NOMO-1 treated with dmso at 0.1 percent for 144 hours (cell line): ENCODE data around the gene NDUFA11.

Experiments used
- DNase-seq: peaks from one replicate; lab custom pipeline; 2025; ENCODE audit not compliant: unreplicated experiment; lab: John Stamatoyannopoulos, UW

NDUFA11 gene

GRCh38 chr19:5932609-5933262 is 29.1 kb upstream of the NDUFA11 start:
- DNase-seq = no peak

- DNase-seq = no peak
These were observed 28.6 kb upstream of the NDUFA11 start for GRCh38 chr19:5932146-5932545.

DNA sequence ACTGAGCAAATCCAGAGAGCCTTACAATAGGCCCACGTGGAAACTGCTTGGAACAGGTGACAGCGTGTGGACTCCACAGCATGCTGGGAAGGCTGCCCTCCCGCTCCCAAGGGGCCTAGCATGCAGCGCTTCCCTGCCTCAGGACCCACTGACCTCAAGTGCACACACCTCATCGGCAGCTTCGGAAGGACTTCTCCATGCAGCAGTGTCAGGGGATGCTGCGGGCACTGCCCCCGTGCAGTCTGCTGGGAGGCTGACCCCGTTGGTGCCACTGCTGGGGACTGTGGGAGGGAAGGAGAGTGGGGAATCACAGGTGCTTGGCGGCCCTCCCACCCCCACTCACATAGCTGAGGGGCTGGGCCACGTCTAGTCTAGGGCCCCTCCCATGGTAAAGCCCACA is 27.7 kb upstream of the NDUFA11 start:
- no peak for DNase-seq

GRCh38 chr19:5929625-5930024 is 26.0 kb upstream of the NDUFA11 start:
- DNase-seq = no peak

DNA sequence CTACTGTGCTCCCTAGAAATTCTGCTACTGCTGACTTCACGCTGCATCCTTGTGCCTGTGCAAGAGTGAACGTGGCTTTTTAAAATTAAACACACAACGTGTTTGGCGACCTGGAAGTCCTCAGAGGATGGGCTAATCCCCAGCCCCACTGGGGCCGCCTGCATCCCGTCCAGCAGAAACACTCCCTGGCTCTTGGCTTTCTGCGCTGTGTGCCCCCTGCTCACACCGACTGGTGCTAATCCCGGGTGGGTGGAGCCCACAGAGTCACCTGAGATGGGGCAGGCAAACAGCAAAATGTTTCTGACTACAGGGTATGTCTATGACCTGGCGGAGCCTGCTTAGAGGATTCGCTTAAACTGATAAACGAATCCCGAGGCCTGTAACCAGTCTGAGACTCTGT is 25.6 kb upstream of the NDUFA11 start:
- DNase-seq = no peak

DNA sequence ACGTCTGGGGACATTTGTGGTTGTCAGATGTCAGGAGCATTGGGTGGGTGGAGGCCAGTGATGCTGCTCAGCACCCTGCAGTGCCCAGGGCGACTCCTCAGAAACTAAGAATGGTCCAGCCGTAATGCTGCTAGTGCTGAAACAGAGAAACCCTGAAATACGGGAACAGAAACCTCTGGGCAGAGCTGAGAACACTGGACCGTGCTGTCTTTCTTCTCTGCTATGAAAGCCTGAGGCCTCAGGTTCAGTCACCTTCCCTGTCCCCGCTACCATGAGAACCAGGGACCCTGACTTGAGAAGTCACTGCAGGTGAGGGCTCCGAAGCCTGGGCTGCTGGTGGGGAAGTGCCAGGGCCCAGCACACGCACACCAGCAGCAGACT is 23.8 kb upstream of the NDUFA11 start:
- DNase-seq = no peak

GRCh38 chr19:5926641-5927440 is 23.3 kb upstream of the NDUFA11 start:
- DNase-seq = no peak

- no peak for DNase-seq
These were observed 22.3 kb upstream of the NDUFA11 start for GRCh38 chr19:5925830-5926427.

DNA sequence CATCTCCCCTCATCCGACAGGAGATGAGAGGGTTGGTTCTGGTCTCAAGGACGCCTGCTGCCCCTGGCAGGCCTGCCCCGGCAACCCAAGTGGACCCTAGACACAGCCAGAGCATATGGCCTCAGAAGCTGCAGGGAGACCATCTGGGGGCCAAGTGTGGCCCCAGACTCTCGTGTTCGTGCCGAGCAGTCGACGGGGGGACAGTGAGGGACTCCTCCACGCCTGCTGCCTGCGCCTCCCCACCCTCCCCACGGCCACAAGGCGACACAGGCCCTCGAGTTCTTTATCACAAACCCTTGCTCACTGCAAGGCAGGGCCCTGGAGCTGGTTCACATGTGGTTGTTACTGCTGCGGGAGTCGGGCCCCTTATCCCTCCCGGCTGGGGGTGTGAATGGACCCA is 19.8 kb upstream of the NDUFA11 start:
- no peak for DNase-seq

- no peak for DNase-seq
These were observed 18.6 kb upstream of the NDUFA11 start for GRCh38 chr19:5922161-5922545.

GRCh38 chr19:5921516-5922160 is 18.0 kb upstream of the NDUFA11 start:
- DNase-seq = no peak

DNA sequence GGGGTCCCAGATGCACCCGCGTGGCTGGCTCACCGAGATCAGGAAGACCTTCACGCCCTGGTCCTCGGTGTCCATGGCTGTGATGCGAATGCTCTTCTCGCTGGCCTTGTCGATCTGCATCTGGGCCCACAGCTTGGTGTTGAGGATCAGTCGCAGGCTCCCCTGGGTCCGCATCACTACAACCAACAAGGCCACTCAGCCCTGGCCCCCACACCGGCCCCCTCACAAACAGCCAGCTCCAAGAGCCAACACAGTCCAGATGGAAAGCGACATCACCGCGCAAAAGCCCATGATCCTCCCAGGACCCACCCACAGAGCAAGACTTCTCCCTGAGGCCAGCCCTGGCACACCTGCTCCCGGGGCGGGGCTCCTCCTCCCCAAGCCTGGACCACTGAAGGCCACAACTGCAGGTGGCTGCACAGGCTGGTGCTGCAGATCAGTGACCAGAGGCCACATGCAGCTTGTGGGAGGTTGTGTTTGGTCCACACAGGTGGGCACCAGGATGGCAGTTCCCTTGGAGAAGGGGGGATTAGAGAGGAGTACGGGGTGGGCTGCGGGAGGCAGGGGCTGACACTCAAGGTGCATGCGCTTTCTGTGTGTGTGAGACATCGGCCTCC is 15.0 kb upstream of the NDUFA11 start:
- DNase-seq = no peak

DNA sequence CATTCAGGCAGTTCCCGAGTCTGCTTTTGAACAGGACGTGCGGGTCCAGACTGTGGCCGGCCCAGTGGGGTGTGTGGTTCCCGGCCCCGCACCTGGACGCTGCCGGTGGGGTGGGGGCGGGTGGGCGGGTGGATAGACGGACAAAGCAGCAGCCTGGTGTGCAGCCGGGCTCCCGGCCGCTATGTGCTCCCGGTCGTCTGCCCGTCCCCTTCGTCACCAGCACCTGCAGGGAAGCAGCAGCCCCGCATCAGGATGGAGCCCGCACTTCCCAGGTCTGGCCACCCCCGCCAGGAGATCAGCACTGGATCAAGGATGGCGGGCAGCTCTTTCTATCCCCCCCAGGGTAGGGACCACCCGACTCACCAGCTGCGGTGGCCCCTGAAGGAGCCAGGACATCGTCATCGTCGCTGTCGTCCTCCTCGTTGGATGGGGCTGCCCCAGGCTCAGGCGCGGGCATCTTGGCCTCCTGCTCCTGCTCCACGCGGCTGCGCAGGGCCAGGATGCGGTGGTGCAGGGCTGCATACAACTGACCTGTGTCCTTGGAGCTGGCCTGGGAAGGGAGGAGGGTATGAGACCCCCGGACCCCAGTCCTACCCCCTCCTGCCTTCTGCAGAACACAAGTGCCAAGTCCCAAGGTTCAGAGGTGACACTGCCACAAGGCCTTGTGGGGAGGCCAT is 14.0 kb upstream of the NDUFA11 start:
- no peak for DNase-seq

DNA sequence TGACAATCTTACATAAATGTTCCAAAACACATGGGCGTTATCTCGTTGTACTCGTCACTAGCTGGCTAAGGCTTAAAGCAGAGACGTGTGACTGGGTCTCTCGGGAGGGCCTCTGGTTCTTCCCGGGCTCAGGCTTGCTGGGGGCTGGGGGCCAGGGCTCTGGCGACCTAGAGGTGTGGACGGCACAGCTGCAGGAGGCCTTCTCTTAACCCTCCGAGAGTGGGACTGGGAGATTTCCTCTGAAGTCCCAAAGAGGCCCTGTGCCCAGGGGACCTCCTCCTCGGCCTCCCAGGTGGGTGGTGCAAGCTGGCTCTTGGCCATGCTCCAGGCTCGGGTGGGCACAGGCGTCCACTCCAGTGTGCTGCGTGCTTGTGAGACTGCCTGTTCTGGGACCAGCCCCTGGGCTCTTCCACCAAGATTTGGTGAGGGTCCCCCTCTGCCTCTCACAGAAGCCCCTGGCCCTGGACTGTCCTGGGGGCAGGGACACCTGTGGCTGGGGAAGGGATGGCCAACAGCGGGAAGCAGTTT is 12.7 kb upstream of the NDUFA11 start:
- DNase-seq = no peak

DNA sequence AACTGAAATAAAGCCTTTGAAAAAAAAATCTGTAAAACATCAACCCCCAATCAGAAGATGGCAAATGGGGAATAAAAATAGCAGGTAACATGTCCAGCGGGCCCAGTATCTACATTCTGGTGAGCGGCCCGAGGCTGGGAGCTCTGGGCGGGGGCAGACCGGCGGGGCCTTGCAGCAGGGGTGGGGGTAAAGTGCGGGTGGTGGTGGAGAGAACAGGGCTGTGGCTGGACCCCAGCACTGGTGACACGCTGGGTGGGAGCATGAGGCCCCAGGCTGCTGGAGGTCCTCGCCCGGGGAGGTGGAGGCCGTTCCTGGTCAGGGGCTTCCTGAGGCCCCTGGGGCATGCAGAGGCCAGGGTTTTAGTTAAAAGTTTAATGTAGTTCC is 12.2 kb upstream of the NDUFA11 start:
- DNase-seq = no peak

- no peak for DNase-seq
These were observed 11.6 kb upstream of the NDUFA11 start for GRCh38 chr19:5914946-5915781.

- DNase-seq = no peak
These were observed 10.8 kb upstream of the NDUFA11 start for GRCh38 chr19:5914358-5914774.

DNA sequence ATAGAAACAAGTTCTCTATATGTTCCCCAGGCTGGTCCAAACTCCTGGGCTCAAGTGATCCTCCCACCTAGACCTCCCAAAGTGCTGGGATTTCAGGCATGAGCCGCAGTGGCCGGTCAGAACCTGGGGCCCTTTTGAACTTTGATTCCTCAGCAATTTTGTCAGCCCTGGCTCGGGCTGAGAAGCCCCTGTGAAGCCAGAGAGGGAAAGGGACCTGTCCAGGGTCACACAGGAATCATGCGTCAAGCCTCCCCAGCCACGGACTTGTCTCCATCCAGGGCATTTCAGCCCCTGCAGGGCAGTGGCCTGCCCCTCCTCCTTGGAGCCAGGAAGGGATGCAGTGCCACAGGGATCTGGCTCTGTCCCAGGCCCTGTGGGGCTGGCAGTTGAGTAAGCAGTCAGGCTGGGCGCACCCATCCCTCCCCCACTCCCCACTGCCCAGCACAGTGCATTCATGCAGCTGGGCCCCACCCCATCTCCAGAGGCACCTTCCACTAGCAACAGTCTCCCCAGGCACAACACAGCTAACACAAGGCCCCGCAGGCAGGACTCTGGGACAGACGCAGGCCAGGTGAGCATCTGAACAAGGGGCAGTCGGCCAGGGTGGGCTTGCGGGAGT is 10.3 kb upstream of the NDUFA11 start, which contains the start of gene CAPS:
CAPS (plus strand) TSS at position 516 of the 619 bp plus-strand sequence. CDS start 153 bp downstream, outside the sequence.
- DNase-seq = no peak

- no peak for DNase-seq
These were observed 7.8 kb upstream of the NDUFA11 start for GRCh38 chr19:5911366-5911765.
